ENCODE data around the gene TPGS2. TPM values are rescaled to one million over a fixed set of nuclear protein-coding genes. Genes with fewer than 3 reads are reported as not detected.

The TPGS2 gene
- total and polyA plus RNA-seq, 8 donors: 58.3 to 200 (median 155) TPM

DNA sequence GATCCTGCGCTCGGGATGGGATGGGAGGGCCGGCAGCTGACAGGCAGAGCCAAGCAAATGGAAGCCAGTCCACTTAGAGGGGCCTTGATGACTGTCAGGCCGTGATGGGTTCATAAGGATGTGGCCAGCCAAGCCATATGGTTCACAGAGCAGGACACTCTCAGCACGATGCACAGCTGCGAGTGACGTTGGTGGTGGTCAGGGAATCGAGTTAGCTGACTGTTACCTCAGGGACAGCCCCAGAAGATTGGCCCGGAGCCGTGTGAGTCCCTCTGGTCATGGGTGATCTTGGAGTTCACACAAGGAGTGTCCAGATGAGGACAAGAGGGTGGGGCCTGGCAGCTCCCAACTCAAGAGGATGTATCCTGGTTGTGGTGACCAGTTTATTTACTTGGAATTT, 70.2 kb downstream of the TPGS2 start:
- H3K4me3 ChIP-seq: no peak overlapping the region
- TF ChIP-seq, protein P1, sequence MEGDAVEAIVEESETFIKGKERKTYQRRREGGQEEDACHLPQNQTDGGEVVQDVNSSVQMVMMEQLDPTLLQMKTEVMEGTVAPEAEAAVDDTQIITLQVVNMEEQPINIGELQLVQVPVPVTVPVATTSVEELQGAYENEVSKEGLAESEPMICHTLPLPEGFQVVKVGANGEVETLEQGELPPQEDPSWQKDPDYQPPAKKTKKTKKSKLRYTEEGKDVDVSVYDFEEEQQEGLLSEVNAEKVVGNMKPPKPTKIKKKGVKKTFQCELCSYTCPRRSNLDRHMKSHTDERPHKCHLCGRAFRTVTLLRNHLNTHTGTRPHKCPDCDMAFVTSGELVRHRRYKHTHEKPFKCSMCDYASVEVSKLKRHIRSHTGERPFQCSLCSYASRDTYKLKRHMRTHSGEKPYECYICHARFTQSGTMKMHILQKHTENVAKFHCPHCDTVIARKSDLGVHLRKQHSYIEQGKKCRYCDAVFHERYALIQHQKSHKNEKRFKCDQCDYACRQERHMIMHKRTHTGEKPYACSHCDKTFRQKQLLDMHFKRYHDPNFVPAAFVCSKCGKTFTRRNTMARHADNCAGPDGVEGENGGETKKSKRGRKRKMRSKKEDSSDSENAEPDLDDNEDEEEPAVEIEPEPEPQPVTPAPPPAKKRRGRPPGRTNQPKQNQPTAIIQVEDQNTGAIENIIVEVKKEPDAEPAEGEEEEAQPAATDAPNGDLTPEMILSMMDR (IDR thresholded peaks at IDR 0.05): no peak
- H3K27me3 ChIP-seq: no peaks in the 10 kb centered on the region
- DNase-seq (no peak), ATAC-seq (no peak)
- H3K36me3 ChIP-seq: no peaks in the 10 kb centered on the region
- no peak overlapping the region for H3K27ac ChIP-seq
- intact Hi-C loops (cut with DNase I): no loop called here
- H3K4me1 ChIP-seq: no peaks in the 10 kb centered on the region
- no peaks in the 10 kb centered on the region for H3K9me3 ChIP-seq

DNA sequence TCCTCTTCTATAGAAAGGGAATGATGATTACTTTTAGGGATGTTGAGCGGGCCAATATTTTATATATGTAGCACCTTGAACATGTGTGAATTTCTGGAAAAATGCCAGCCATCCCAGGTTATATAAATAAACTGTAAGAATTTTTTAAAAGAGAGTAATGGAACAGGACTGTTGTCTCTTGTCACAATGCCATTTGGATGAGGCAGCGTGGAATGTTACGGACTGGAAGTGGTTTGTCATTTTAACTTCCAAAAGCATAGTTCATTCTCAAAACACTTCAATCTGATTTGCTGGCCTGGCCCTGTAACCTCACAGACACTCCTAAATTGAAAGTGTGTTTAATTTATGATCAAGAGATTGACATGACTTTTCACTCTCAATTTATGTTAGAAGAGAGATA, 70.8 kb downstream of the TPGS2 start:
- Histone ChIP-seq H3K4me3 (no peak overlapping the region), H3K36me3 (no peaks in the 10 kb centered on the region), H3K27me3 (no peaks in the 10 kb centered on the region), H3K4me1 (no peaks in the 10 kb centered on the region), H3K27ac (no peak overlapping the region), H3K9me3 (no peaks in the 10 kb centered on the region)
- intact Hi-C loops (cut with DNase I): no loop called here
- TF ChIP-seq, protein P1 (IDR thresholded peaks at IDR 0.05): no peak
- no peak for ATAC-seq
- DNase-seq: no peak

DNA sequence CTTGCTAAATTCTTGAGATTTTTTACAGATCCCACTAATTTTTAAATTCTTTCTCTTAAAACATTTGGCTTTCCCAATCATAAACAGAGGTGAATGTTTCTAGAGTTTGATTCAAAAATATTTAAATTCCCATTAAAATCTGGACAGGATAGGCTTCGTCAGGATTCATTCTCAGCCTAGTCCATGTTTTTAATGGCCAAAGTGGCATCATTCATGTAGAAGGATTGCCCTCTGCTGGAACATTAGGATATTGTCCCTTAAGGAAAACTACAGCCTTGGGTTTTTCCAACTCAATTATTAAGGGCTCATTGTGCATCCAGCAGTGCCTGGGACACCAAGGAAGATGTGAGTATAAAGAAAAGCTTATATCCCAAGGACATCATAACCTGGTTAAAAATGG, 71.7 kb downstream of the TPGS2 start:
- Histone ChIP-seq H3K4me1 (no peaks in the 10 kb centered on the region), H3K4me3 (no peak overlapping the region), H3K36me3 (no peaks in the 10 kb centered on the region), H3K9me3 (no peaks in the 10 kb centered on the region), H3K27ac (no peak overlapping the region), H3K27me3 (no peaks in the 10 kb centered on the region)
- peak; percentile 93 for ATAC-seq
- intact Hi-C loops (cut with DNase I): no loop called here
- DNase-seq: peak in 2 of 4 donors; percentile 33 to 63
- TF ChIP-seq, protein P1 (IDR thresholded peaks at IDR 0.05): peak; percentile 42 to 53

DNA sequence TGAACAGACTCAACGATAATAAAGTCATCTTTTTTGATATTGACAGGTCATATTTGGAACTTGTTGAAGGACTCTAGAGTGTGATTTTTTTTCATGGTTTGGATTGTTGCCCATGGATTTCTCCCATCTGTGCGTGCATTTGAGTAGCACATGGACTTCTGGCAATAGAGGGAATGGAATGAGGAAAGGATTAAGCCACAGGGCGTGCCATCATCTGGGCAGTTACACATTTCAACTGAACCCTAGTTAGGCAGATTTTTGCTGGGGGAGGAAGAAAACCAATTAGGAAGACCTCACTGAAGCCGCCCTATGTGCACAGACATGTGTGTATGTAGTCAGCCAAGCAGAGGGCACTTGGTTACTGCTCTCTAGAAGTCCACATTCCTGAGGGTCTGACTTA, 72.6 kb downstream of the TPGS2 start:
- H3K9me3 ChIP-seq: no peaks in the 10 kb centered on the region
- no peaks in the 10 kb centered on the region for H3K27me3 ChIP-seq
- TF ChIP-seq, protein P1 (IDR thresholded peaks at IDR 0.05): no peak
- no peak overlapping the region for H3K27ac ChIP-seq
- no peak overlapping the region for H3K4me3 ChIP-seq
- DNase-seq (no peak), ATAC-seq (peak; percentile 42)
- no peaks in the 10 kb centered on the region for H3K36me3 ChIP-seq
- H3K4me1 ChIP-seq: no peaks in the 10 kb centered on the region
- intact Hi-C loops (cut with DNase I): no loop called here

- TF ChIP-seq, protein P1 (IDR thresholded peaks at IDR 0.05): no peak
- ATAC-seq (no peak), DNase-seq (no peak)
- H3K36me3 ChIP-seq: no peaks in the 10 kb centered on the region
- H3K4me1 ChIP-seq: no peaks in the 10 kb centered on the region
- no peak overlapping the region for H3K4me3 ChIP-seq
- no peaks in the 10 kb centered on the region for H3K27me3 ChIP-seq
- H3K9me3 ChIP-seq: no peaks in the 10 kb centered on the region
- no peak overlapping the region for H3K27ac ChIP-seq
- intact Hi-C loops (cut with DNase I): no loop called here
These were observed 75.6 kb downstream of the TPGS2 start for GRCh38 chr18:36752929-36753865.

Data from left lung (tissue), 10 donors.